Common myeloid progenitor, CD34-positive (primary cell): ENCODE results near the gene PPP1R7.

ENCODE experiments used
- CTCF ChIA-PET: fragments of 350-600 bp; sonication (Branson Sonifier 250); formaldehyde crosslinking; loops from one replicate; lab custom pipeline; 2021; ENCODE audit warnings: antibody characterized with exemption; lab: Charles Lee
- POLR2A ChIA-PET: fragments of 350-600 bp; sonication (Branson Sonifier 250); formaldehyde crosslinking; loops from one replicate; lab custom pipeline; 2021; ENCODE audit warnings: antibody characterized with exemption; lab: Charles Lee
- DNase-seq, 3 donors: peaks; one replicate each; pipeline versions ENCODE4 v3.0.0 to v3.0.0-alpha.2; 2013
- H3K27ac ChIP-seq, 2 experiments: 1 replicate in 1 of 2; 2 replicates in 1 of 2; pipeline ENCODE4 v1.7.0; 2013; ENCODE audit warnings: inconsistent platforms in 2 of 2, low read length in 2 of 2, mild to moderate bottlenecking in 2 of 2, low read depth in 1 of 2, moderate library complexity in 1 of 2; ENCODE audit not compliant: severe bottlenecking in 2 of 2, insufficient read depth in 1 of 2, poor library complexity in 1 of 2
- H3K27me3 ChIP-seq, 5 experiments: replicated peaks in 2 of 5; 1 replicate in 3 of 5; 2 replicates in 2 of 5; pipeline versions ENCODE4 v1.6.1 to v1.7.0; 2013; ENCODE audit warnings: low read length in 4 of 5, mild to moderate bottlenecking in 2 of 5, moderate library complexity in 2 of 5, inconsistent platforms in 1 of 5; ENCODE audit not compliant: insufficient read depth in 5 of 5, control insufficient read depth in 4 of 5
- H3K36me3 ChIP-seq, 4 experiments: 1 replicate in 2 of 4; 2 replicates in 2 of 4; pipeline versions ENCODE4 v1.6.1 to v1.7.0; 2013; ENCODE audit warnings: low read length in 3 of 4, control low read depth in 1 of 4, mild to moderate bottlenecking in 1 of 4; ENCODE audit not compliant: control insufficient read depth in 4 of 4, insufficient read depth in 4 of 4
- H3K4me1 ChIP-seq, 4 experiments: 1 replicate in 3 of 4; 2 replicates in 1 of 4; pipeline versions ENCODE4 v1.6.1 to v1.7.1; 2013; ENCODE audit warnings: low read length in 3 of 4, mild to moderate bottlenecking in 3 of 4, control low read depth in 1 of 4, inconsistent platforms in 1 of 4, moderate library complexity in 1 of 4; ENCODE audit not compliant: control insufficient read depth in 4 of 4, insufficient read depth in 4 of 4; ENCODE audit errors: control extremely low read depth in 1 of 4
- H3K4me3 ChIP-seq, 7 experiments: 1 replicate in 4 of 7; 2 replicates in 3 of 7; pipeline versions ENCODE4 v1.5.1 to v1.7.0; 2013; ENCODE audit warnings: mild to moderate bottlenecking in 7 of 7, low read length in 6 of 7, moderate library complexity in 6 of 7, inconsistent platforms in 2 of 7, low read depth in 2 of 7, control low read depth in 1 of 7; ENCODE audit not compliant: insufficient read depth in 4 of 7, control insufficient read depth in 1 of 7; ENCODE audit errors: extremely low read depth in 1 of 7
- H3K9me3 ChIP-seq, 5 experiments: 1 replicate in 4 of 5; 2 replicates in 1 of 5; pipeline versions ENCODE4 v1.6.1 to v1.7.1; 2013; ENCODE audit warnings: low read length in 4 of 5, mild to moderate bottlenecking in 2 of 5, inconsistent platforms in 1 of 5, low read depth in 1 of 5, moderate library complexity in 1 of 5; ENCODE audit not compliant: control insufficient read depth in 4 of 5, insufficient read depth in 2 of 5; ENCODE audit errors: control extremely low read depth in 1 of 5
- WGBS: methylation state at CpG from one replicate; pipeline ENCODE4 v1.1.5; 2013; ENCODE audit not compliant: insufficient coverage; 5-methylcytosine and 5-hydroxymethylcytosine counted together

PPP1R7 gene

GRCh38 chr2:241213041-241213440 is 62.8 kb downstream of the PPP1R7 start:
- Histone ChIP-seq H3K27me3 (peaks cover 0 to 2% (median 0%) of the 10 kb centered on the region in 5 experiments), H3K36me3 (no peaks in the 10 kb centered on the region), H3K4me1 (peaks cover 0 to 13% (median 10%) of the 10 kb centered on the region in 4 experiments), H3K9me3 (no peaks in the 10 kb centered on the region), H3K4me3 (no peak overlapping the region), H3K27ac (no peak overlapping the region)
- no peak for DNase-seq
- ChIA-PET CTCF (interaction anchor here (1.3 kb wide), 1 partner anchor 17 kb away, joined by 3 read pairs; no protein-coding TSS in a partner anchor), POLR2A (interaction anchor here (0.6 kb wide), 1 partner anchor 324 kb away, joined by 3 read pairs; no protein-coding TSS in a partner anchor)
- 97% methylated on average over 11 of the region's 13 CpGs for WGBS

GRCh38 chr2:241213567-241213966 is 63.3 kb downstream of the PPP1R7 start:
- Histone ChIP-seq H3K27ac (no peak overlapping the region), H3K36me3 (no peaks in the 10 kb centered on the region), H3K4me3 (no peak overlapping the region), H3K27me3 (peaks cover 0 to 2% (median 0%) of the 10 kb centered on the region in 5 experiments), H3K4me1 (peaks cover 0 to 14% (median 12%) of the 10 kb centered on the region in 4 experiments), H3K9me3 (no peaks in the 10 kb centered on the region)
- CTCF ChIA-PET: interaction anchor here (1.3 kb wide), 1 partner anchor 18 kb away, joined by 3 read pairs; no protein-coding TSS in a partner anchor
- DNase-seq: no peak
- 95% methylated on average over 5 of the region's 7 CpGs for WGBS
- POLR2A ChIA-PET: interaction anchor here (1.0 kb wide), 1 partner anchor 133 kb away, joined by 3 read pairs; no protein-coding TSS in a partner anchor

GRCh38 chr2:241214209-241214608 is 63.9 kb downstream of the PPP1R7 start:
- CTCF ChIA-PET: no interaction called here
- 71% methylated on average over 10 of the region's 10 CpGs for WGBS

GRCh38 chr2:241214766-241215165 is 64.5 kb downstream of the PPP1R7 start:
- no peaks in the 10 kb centered on the region for H3K9me3 ChIP-seq
- 98% methylated on average over 6 of the region's 12 CpGs for WGBS
- H3K36me3 ChIP-seq: no peaks in the 10 kb centered on the region
- CTCF ChIA-PET: interaction anchor here (1.0 kb wide), 1 partner anchor 19 kb away, joined by 3 read pairs; no protein-coding TSS in a partner anchor
- DNase-seq: no peak
- no peak overlapping the region for H3K27ac ChIP-seq
- H3K4me1 ChIP-seq: peaks cover 2 to 24% (median 22%) of the 10 kb centered on the region in 4 experiments
- POLR2A ChIA-PET: no interaction called here
- peaks cover 0 to 2% (median 0%) of the 10 kb centered on the region in 5 experiments for H3K27me3 ChIP-seq
- H3K4me3 ChIP-seq: no peak overlapping the region

More at GRCh38 chr2:241214209-241214608, 63.9 kb downstream of the PPP1R7 start:
- Histone ChIP-seq H3K4me1 (peaks cover 2 to 21% (median 19%) of the 10 kb centered on the region in 4 experiments), H3K36me3 (no peaks in the 10 kb centered on the region), H3K27me3 (peaks cover 0 to 2% (median 0%) of the 10 kb centered on the region in 5 experiments), H3K27ac (no peak overlapping the region), H3K9me3 (no peaks in the 10 kb centered on the region), H3K4me3 (no peak overlapping the region)
- POLR2A ChIA-PET: interaction anchor here (1.0 kb wide), 1 partner anchor 134 kb away, joined by 3 read pairs; no protein-coding TSS in a partner anchor
- no peak for DNase-seq

GRCh38 chr2:241215421-241215820 is 65.2 kb downstream of the PPP1R7 start:
- ChIA-PET POLR2A (no interaction called here), CTCF (interaction anchor here (1.0 kb wide), 1 partner anchor 18 kb away, joined by 3 read pairs; no protein-coding TSS in a partner anchor)
- H3K9me3 ChIP-seq: no peaks in the 10 kb centered on the region
- no peaks in the 10 kb centered on the region for H3K36me3 ChIP-seq
- no peak for DNase-seq
- peaks cover 2 to 24% (median 22%) of the 10 kb centered on the region in 4 experiments for H3K4me1 ChIP-seq
- no peak overlapping the region for H3K4me3 ChIP-seq
- H3K27ac ChIP-seq: no peak overlapping the region
- 74% methylated on average over 9 of the region's 9 CpGs for WGBS
- peaks cover 0 to 2% (median 0%) of the 10 kb centered on the region in 5 experiments for H3K27me3 ChIP-seq

GRCh38 chr2:241216211-241216761 is 66.0 kb downstream of the PPP1R7 start:
- Histone ChIP-seq H3K4me3 (no peak overlapping the region), H3K27me3 (peaks cover 0 to 2% (median 0%) of the 10 kb centered on the region in 5 experiments), H3K9me3 (no peaks in the 10 kb centered on the region), H3K4me1 (peaks cover 2 to 22% (median 18%) of the 10 kb centered on the region in 4 experiments), H3K27ac (no peak overlapping the region), H3K36me3 (no peaks in the 10 kb centered on the region)
- ChIA-PET POLR2A (interaction anchor here (0.6 kb wide), 1 partner anchor 430 kb away, joined by 5 read pairs; no protein-coding TSS in a partner anchor), CTCF (interaction anchor here (0.6 to 1.2 kb wide), 2 partner anchors 86 to 376 kb away, joined by 3 to 4 read pairs; no protein-coding TSS in a partner anchor)
- 74% methylated on average over 10 of the region's 14 CpGs for WGBS
- DNase-seq: no peak
